PC-9 (cell line): ENCODE data around the gene CTSE. TPM values are rescaled to one million over a fixed set of nuclear protein-coding genes. Genes with fewer than 3 reads are reported as not detected.

Experiments used
- BruUV-seq: library from RNA; stranded (reverse); fragments of 400-500 nt; replicated peaks from 2 replicates; lab custom pipeline; 2021; lab: Mats Ljungman, UMichigan
- CTCF ChIA-PET: fragments of 300-600 bp; sonication (Branson Sonifier 250); formaldehyde crosslinking; loops from one replicate; lab custom pipeline; 2022; ENCODE audit warnings: antibody characterized with exemption; lab: Charles Lee
- POLR2A ChIA-PET: fragments of 300-600 bp; sonication (Branson Sonifier 250); formaldehyde crosslinking; loops from one replicate; lab custom pipeline; 2022; ENCODE audit warnings: antibody characterized with exemption; ENCODE audit not compliant: unreplicated experiment; lab: Charles Lee
- DNase-seq, 2 experiments: peaks; one replicate each; pipeline versions ENCODE4 v3.0.0 to v3.0.0-alpha.2; 2015 to 2022; ENCODE audit warnings: mixed read lengths in 1 of 2
- H2AFZ ChIP-seq: fragments of 200-600 bp; sonication (generic); 2 replicates; pipeline ENCODE4 v1.8.1; 2017; ENCODE audit warnings: antibody characterized with exemption
- H3F3A ChIP-seq: fragments of 200-600 bp; sonication (generic); 2 replicates; pipeline ENCODE4 v1.8.1; 2017; ENCODE audit warnings: antibody characterized with exemption, mild to moderate bottlenecking, low read depth; ENCODE audit not compliant: insufficient read depth
- H3K27ac ChIP-seq: fragments of 200-600 bp; sonication (generic); 2 replicates; pipeline ENCODE4 v1.6.1; 2016; ENCODE audit warnings: mixed run types
- H3K27me3 ChIP-seq: fragments of 200-600 bp; sonication (generic); 2 replicates; pipeline ENCODE4 v1.6.1; 2016; ENCODE audit warnings: low read depth, mixed run types; ENCODE audit not compliant: insufficient read depth
- H3K36me3 ChIP-seq: fragments of 200-600 bp; sonication (generic); 2 replicates; pipeline ENCODE4 v1.6.1; 2016; ENCODE audit warnings: low read depth, mixed run types
- H3K4me1 ChIP-seq: fragments of 200-600 bp; sonication (generic); replicated peaks from 2 replicates; pipeline ENCODE4 v1.6.1; 2016; ENCODE audit warnings: mixed run types; ENCODE audit not compliant: insufficient read depth
- H3K4me2 ChIP-seq: fragments of 200-600 bp; sonication (generic); 2 replicates; pipeline ENCODE4 v1.6.1; 2017; ENCODE audit warnings: mixed run types
- H3K4me3 ChIP-seq: fragments of 200-600 bp; sonication (generic); 2 replicates; pipeline ENCODE4 v1.6.1; 2016; ENCODE audit warnings: mixed run types
- H3K79me2 ChIP-seq: fragments of 200-600 bp; sonication (generic); 2 replicates; pipeline ENCODE4 v1.6.1; 2017; ENCODE audit warnings: low read depth, mixed run types
- H3K9me2 ChIP-seq: fragments of 200-600 bp; sonication (generic); 2 replicates; pipeline ENCODE4 v1.8.1; 2017; ENCODE audit warnings: mild to moderate bottlenecking; ENCODE audit not compliant: insufficient read depth
- H3K9me3 ChIP-seq: fragments of 200-600 bp; sonication (generic); 2 replicates; pipeline ENCODE4 v1.8.1; 2016; ENCODE audit warnings: low read depth; ENCODE audit not compliant: insufficient read depth
- H4K20me1 ChIP-seq: fragments of 200-600 bp; sonication (generic); 2 replicates; pipeline ENCODE4 v1.8.1; 2017; ENCODE audit not compliant: insufficient read depth
- EZH2 ChIP-seq: fragments of 200-600 bp; sonication (generic); IDR thresholded peaks from 2 replicates; pipeline ENCODE4 v1.8.0; 2017; ENCODE audit warnings: antibody characterized with exemption, low read depth
- intact Hi-C: fragments of 100-400 bp; cut with micrococcal nuclease; formaldehyde crosslinking; loops from one replicate; pipeline ENCODE4 v1.10.0; 2022; ENCODE audit not compliant: unreplicated experiment
- total RNA-seq: library from RNA; stranded (reverse); gene quantifications from 2 replicates; pipeline ENCODE4 v1.2.3, GENCODE V29; 2021
- TF ChIP-seq, protein P1 (sequence below): fragments of 200-600 bp; sonication (generic); conservative IDR thresholded peaks from 2 replicates; pipeline ENCODE4 v1.6.1; 2017; ENCODE audit warnings: mixed run types, antibody characterized with exemption, mild to moderate bottlenecking, moderate library complexity

The CTSE gene
- total RNA-seq, 1 experiment from 2014 or later = 1.2 TPM

DNA sequence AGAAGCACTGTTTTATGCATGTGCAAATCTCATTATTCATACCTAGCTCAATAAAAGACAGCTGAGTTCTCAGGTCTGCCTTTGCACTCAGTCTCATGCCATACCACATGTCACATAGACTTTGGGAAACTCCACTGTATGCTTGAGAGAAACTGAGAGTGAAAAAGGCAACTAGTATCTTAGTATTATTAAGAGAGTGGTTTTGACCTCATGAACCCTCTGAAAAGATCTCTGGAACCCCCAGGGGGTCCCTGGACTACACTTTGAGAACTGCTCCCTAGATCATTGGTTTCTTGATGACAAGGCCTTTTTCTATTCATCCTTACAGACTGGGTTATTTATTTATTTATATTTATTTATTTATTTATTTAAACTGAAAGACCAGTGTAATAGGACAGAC is 25.6 kb upstream of the CTSE start:
- Histone ChIP-seq H3K79me2 (no peaks in the 10 kb centered on the region), H3K9me2 (no peaks in the 10 kb centered on the region), H4K20me1 (no peaks in the 10 kb centered on the region), H2AFZ (no peak overlapping the region), H3K36me3 (no peaks in the 10 kb centered on the region), H3F3A (no peaks in the 10 kb centered on the region; the same call in 1 of the 2 replicates), H3K4me3 (no peak overlapping the region), H3K4me2 (no peak overlapping the region), H3K9me3 (no peaks in the 10 kb centered on the region), H3K4me1 (peaks cover 11% of the 10 kb centered on the region), H3K27me3 (no peaks in the 10 kb centered on the region), H3K27ac (no peak overlapping the region)
- intact Hi-C loops = no loop called here
- no peak for DNase-seq
- POLR2A ChIA-PET = no interaction called here
- TF ChIP-seq, protein P1, sequence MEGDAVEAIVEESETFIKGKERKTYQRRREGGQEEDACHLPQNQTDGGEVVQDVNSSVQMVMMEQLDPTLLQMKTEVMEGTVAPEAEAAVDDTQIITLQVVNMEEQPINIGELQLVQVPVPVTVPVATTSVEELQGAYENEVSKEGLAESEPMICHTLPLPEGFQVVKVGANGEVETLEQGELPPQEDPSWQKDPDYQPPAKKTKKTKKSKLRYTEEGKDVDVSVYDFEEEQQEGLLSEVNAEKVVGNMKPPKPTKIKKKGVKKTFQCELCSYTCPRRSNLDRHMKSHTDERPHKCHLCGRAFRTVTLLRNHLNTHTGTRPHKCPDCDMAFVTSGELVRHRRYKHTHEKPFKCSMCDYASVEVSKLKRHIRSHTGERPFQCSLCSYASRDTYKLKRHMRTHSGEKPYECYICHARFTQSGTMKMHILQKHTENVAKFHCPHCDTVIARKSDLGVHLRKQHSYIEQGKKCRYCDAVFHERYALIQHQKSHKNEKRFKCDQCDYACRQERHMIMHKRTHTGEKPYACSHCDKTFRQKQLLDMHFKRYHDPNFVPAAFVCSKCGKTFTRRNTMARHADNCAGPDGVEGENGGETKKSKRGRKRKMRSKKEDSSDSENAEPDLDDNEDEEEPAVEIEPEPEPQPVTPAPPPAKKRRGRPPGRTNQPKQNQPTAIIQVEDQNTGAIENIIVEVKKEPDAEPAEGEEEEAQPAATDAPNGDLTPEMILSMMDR = no peak
- TF ChIP-seq EZH2 = no peak
- no TSS peak for BruUV-seq
- CTCF ChIA-PET = no interaction called here

DNA sequence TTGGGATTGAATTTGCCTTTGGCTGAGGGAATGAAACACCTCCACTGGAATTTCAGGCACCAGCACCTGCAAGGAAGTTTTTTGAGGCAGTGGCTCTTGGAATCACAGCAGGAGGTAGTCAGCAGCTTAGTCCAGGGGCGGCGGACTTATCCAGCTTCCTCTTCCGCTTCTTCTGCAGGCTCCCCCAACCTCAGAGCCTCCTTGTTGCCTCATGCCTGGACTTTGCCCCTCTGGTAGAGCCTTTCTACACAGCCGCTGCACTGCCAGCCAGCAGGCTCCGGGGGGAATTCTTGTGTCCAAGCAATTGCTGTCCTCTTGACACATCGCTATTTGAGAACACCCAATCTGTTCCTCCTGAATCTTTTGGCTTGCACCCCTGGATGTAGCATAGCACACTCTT is 24.9 kb upstream of the CTSE start:
- H2AFZ ChIP-seq = no peak overlapping the region
- TF ChIP-seq EZH2 = no peak
- TF ChIP-seq, protein P1 = no peak
- no TSS peak for BruUV-seq
- no peaks in the 10 kb centered on the region for H4K20me1 ChIP-seq
- POLR2A ChIA-PET = no interaction called here
- H3K27me3 ChIP-seq = no peaks in the 10 kb centered on the region
- H3K27ac ChIP-seq = no peak overlapping the region
- H3K4me1 ChIP-seq = peaks cover 11% of the 10 kb centered on the region
- no peaks in the 10 kb centered on the region for H3K36me3 ChIP-seq
- intact Hi-C loops = no loop called here
- no peaks in the 10 kb centered on the region for H3K9me3 ChIP-seq
- no peaks in the 10 kb centered on the region; the same call in 1 of the 2 replicates for H3F3A ChIP-seq
- CTCF ChIA-PET = no interaction called here
- H3K4me3 ChIP-seq = no peak overlapping the region
- DNase-seq = no peak
- no peaks in the 10 kb centered on the region for H3K79me2 ChIP-seq
- H3K4me2 ChIP-seq = no peak overlapping the region
- H3K9me2 ChIP-seq = no peaks in the 10 kb centered on the region

DNA sequence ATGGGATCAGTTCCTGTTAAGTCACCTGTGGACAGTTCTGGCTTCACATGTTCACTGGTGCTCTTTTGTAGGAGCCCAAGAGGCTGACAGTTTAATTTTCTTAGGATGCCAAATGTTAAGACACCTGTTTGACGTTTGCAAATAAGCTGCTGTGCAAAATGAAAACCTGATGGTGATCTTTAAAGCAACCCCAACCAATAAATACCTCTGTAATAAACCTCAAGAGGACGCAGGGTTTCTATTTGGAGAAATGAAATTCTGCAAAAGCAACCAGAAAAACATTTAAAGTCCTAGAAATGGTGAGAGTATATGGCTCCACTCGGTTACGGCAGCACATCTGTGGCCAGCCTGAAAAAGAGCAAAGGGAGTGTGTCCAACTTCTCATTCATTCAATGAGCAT is 23.6 kb upstream of the CTSE start:
- DNase-seq = no peak
- no peaks in the 10 kb centered on the region; the same call in 1 of the 2 replicates for H3F3A ChIP-seq
- no peaks in the 10 kb centered on the region for H3K9me3 ChIP-seq
- no peaks in the 10 kb centered on the region for H4K20me1 ChIP-seq
- H3K4me2 ChIP-seq = no peak overlapping the region
- H3K27me3 ChIP-seq = no peaks in the 10 kb centered on the region
- H3K4me1 ChIP-seq = peaks cover 11% of the 10 kb centered on the region
- H3K4me3 ChIP-seq = no peak overlapping the region
- no peak overlapping the region for H3K27ac ChIP-seq
- no TSS peak for BruUV-seq
- ChIA-PET POLR2A (no interaction called here), CTCF (interaction anchor here (0.6 kb wide), 1 partner anchor 28 kb away, joined by 5 read pairs; no protein-coding TSS in a partner anchor)
- H2AFZ ChIP-seq = no peak overlapping the region
- no peaks in the 10 kb centered on the region for H3K9me2 ChIP-seq
- H3K36me3 ChIP-seq = no peaks in the 10 kb centered on the region
- H3K79me2 ChIP-seq = no peaks in the 10 kb centered on the region
- TF ChIP-seq, protein P1 = no peak
- no peak for TF ChIP-seq EZH2
- intact Hi-C loops = no loop called here
